Cerebellar cortex (tissue), 1 donor: ENCODE data around the gene ATG4B.
A peak's percentile ranks its signal among the peaks of the same experiment; 100 is the strongest.

Experiments
- DNase-seq: peaks from one replicate; pipeline ENCODE4 v3.0.0-alpha.2; 2015; ENCODE audit warnings: low spot score

Gene ATG4B

GRCh38 chr2:241666627-241667400 lies 29.3 kb downstream of the ATG4B start:
- DNase-seq: no peak

- DNase-seq: no peak
These were observed 30.9 kb downstream of the ATG4B start for GRCh38 chr2:241668354-241668753.

- DNase-seq: no peak
These were observed 31.3 kb downstream of the ATG4B start for GRCh38 chr2:241668839-241669238.

- no peak for DNase-seq
These were observed 33.0 kb downstream of the ATG4B start for GRCh38 chr2:241670333-241671110.

- DNase-seq: no peak
These were observed 34.2 kb downstream of the ATG4B start for GRCh38 chr2:241671457-241672240.

- no peak for DNase-seq
These were observed 35.0 kb downstream of the ATG4B start for GRCh38 chr2:241672243-241673188.

GRCh38 chr2:241673189-241673663 lies 35.7 kb downstream of the ATG4B start:
- DNase-seq: no peak

- peak; percentile 85 for DNase-seq
These were observed 36.6 kb downstream of the ATG4B start for GRCh38 chr2:241673797-241674725.

GRCh38 chr2:241675885-241676284 lies 38.4 kb downstream of the ATG4B start:
- DNase-seq: peak; percentile 27

GRCh38 chr2:241676665-241677064 lies 39.2 kb downstream of the ATG4B start:
- no peak for DNase-seq

- no peak for DNase-seq
These were observed 39.9 kb downstream of the ATG4B start for GRCh38 chr2:241677392-241677791.

GRCh38 chr2:241678307-241678706 lies 40.8 kb downstream of the ATG4B start:
- no peak for DNase-seq

GRCh38 chr2:241678784-241679540 lies 41.5 kb downstream of the ATG4B start:
- no peak for DNase-seq

GRCh38 chr2:241680044-241680443 lies 42.6 kb downstream of the ATG4B start:
- no peak for DNase-seq

- no peak for DNase-seq
These were observed 43.5 kb downstream of the ATG4B start for GRCh38 chr2:241680827-241681599.

GRCh38 chr2:241686324-241686649 lies 48.8 kb downstream of the ATG4B start:
- no peak for DNase-seq

GRCh38 chr2:241686650-241687425 lies 49.3 kb downstream of the ATG4B start, which contains the start of gene DTYMK:
TSS of gene DTYMK (minus strand) at chr2:241686815. CDS start at chr2:241686783, 32 bp downstream.
- peak; percentile 95 for DNase-seq

GRCh38 chr2:241689306-241689705 lies 51.8 kb downstream of the ATG4B start:
- no peak for DNase-seq
